OCI-LY1 (cell line): ENCODE measurements around the gene GRK4.

ENCODE experiments used
- H2AFZ ChIP-seq: fragments of 200-600 bp; sonication (generic), shearing (Covaris generic); 2 replicates; pipeline ENCODE4 v1.6.0; 2014; ENCODE audit warnings: antibody characterized with exemption, mild to moderate bottlenecking, low read length
- H3F3A ChIP-seq: fragments of 200-600 bp; sonication (generic), shearing (Covaris generic); 2 replicates; pipeline ENCODE4 v1.6.0; 2014; ENCODE audit warnings: mild to moderate bottlenecking, antibody characterized with exemption, low read length, moderate library complexity; ENCODE audit not compliant: insufficient read depth
- H3K27ac ChIP-seq: fragments of 200-600 bp; sonication (generic); 2 replicates; pipeline ENCODE4 v1.5.1; 2014; ENCODE audit warnings: low read length, mixed run types, mild to moderate bottlenecking, low read depth; ENCODE audit not compliant: poor library complexity, severe bottlenecking
- H3K27me3 ChIP-seq: fragments of 200-600 bp; sonication (generic); 2 replicates; pipeline ENCODE4 v1.6.0; 2014; ENCODE audit warnings: antibody characterized with exemption, mild to moderate bottlenecking, low read length, moderate library complexity; ENCODE audit not compliant: insufficient read depth
- H3K36me3 ChIP-seq: fragments of 200-600 bp; sonication (generic); 2 replicates; pipeline ENCODE4 v1.6.1; 2014; ENCODE audit warnings: mild to moderate bottlenecking, antibody characterized with exemption, low read length, moderate library complexity, mixed read lengths; ENCODE audit not compliant: insufficient read depth
- H3K4me1 ChIP-seq: fragments of 200-600 bp; sonication (generic); 2 replicates; pipeline ENCODE4 v1.5.1; 2014; ENCODE audit warnings: mild to moderate bottlenecking, low read length, moderate library complexity; ENCODE audit not compliant: insufficient read depth, severe bottlenecking
- H3K4me2 ChIP-seq: fragments of 200-600 bp; sonication (generic), shearing (Covaris generic); 2 replicates; pipeline ENCODE4 v1.6.1; 2014; ENCODE audit warnings: low read length
- H3K4me3 ChIP-seq: fragments of 200-600 bp; sonication (generic); 2 replicates; pipeline ENCODE4 v1.5.1; 2014; ENCODE audit warnings: low read length, low read depth, mild to moderate bottlenecking, mixed read lengths; ENCODE audit not compliant: poor library complexity, severe bottlenecking
- H3K79me2 ChIP-seq: fragments of 200-600 bp; shearing (Covaris generic); 2 replicates; pipeline ENCODE4 v1.6.1; 2016; ENCODE audit warnings: mixed run types, low read length, mixed read lengths; ENCODE audit not compliant: insufficient read depth
- H3K9ac ChIP-seq: fragments of 200-600 bp; sonication (generic), shearing (Covaris generic); 2 replicates; pipeline ENCODE4 v1.6.1; 2014; ENCODE audit warnings: mild to moderate bottlenecking, low read length, mixed read lengths
- H3K9me2 ChIP-seq: fragments of 200-600 bp; sonication (generic), shearing (Covaris generic); 2 replicates; pipeline ENCODE4 v1.6.1; 2014; ENCODE audit warnings: low read depth, mild to moderate bottlenecking, low read length, mixed read lengths
- H3K9me3 ChIP-seq: fragments of 200-600 bp; shearing (Covaris generic); 2 replicates; pipeline ENCODE4 v1.6.1; 2014; ENCODE audit warnings: low read length, mixed read lengths
- H4K20me1 ChIP-seq: fragments of 200-600 bp; sonication (generic), shearing (Covaris generic); 2 replicates; pipeline ENCODE4 v1.6.0; 2016; ENCODE audit warnings: mild to moderate bottlenecking, low read length; ENCODE audit not compliant: insufficient read depth
- EZH2 ChIP-seq: fragments of 200-600 bp; sonication (generic), shearing (Covaris generic); IDR thresholded peaks from 2 replicates; pipeline ENCODE4 v1.8.0; 2017; ENCODE audit warnings: borderline replicate concordance, mixed run types, mild to moderate bottlenecking, antibody characterized with exemption, low read length, moderate library complexity, mixed read lengths
- TF ChIP-seq, protein P1 (sequence below): fragments of 200-600 bp; sonication (generic), shearing (Covaris generic); IDR thresholded peaks from 2 replicates; pipeline ENCODE4 v1.5.1; 2017; ENCODE audit warnings: mild to moderate bottlenecking, antibody characterized with exemption, low read length, moderate library complexity, mixed read lengths

GRK4 gene

DNA sequence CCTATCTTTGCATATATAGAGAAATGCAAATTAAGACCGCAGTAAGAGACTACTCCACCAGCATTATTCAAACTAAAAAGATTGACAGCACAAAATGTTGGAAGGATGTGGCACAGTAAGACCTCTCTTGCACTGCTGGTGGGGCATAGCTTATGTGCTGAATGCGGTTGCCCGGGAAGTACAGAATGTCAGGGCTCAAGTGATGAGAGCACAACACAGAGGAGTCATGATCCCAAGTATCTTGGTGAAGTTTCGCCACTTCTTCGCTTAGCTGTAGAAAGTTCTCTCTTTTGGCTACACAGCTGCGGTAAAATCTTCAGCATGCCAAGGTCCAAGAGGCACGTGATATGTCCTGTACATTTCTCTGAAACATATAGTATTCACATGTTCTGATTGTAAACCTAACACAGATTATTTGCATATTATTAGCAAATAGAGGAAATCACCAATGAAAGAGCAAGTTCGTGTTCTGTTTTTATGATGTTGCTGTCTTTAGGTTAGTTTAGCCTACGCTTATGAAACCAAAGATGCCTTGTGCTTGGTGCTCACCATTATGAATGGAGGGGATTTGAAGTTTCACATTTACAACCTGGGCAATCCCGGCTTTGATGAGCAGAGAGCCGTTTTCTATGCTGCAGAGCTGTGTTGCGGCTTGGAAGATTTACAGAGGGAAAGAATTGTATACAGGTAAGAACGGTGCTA lies 55.9 kb downstream of the GRK4 start:
- Histone ChIP-seq H3K79me2 (no peaks in the 10 kb centered on the region), H4K20me1 (no peaks in the 10 kb centered on the region), H3K27me3 (no peaks in the 10 kb centered on the region), H3K9me3 (no peaks in the 10 kb centered on the region), H3K36me3 (no peaks in the 10 kb centered on the region), H3K4me3 (no peak overlapping the region), H3F3A (no peaks in the 10 kb centered on the region), H2AFZ (no peak overlapping the region), H3K9me2 (no peaks in the 10 kb centered on the region), H3K27ac (no peak overlapping the region), H3K4me1 (no peaks in the 10 kb centered on the region), H3K4me2 (no peak overlapping the region), H3K9ac (no peak overlapping the region)
- no peak for TF ChIP-seq EZH2
- TF ChIP-seq, protein P1, sequence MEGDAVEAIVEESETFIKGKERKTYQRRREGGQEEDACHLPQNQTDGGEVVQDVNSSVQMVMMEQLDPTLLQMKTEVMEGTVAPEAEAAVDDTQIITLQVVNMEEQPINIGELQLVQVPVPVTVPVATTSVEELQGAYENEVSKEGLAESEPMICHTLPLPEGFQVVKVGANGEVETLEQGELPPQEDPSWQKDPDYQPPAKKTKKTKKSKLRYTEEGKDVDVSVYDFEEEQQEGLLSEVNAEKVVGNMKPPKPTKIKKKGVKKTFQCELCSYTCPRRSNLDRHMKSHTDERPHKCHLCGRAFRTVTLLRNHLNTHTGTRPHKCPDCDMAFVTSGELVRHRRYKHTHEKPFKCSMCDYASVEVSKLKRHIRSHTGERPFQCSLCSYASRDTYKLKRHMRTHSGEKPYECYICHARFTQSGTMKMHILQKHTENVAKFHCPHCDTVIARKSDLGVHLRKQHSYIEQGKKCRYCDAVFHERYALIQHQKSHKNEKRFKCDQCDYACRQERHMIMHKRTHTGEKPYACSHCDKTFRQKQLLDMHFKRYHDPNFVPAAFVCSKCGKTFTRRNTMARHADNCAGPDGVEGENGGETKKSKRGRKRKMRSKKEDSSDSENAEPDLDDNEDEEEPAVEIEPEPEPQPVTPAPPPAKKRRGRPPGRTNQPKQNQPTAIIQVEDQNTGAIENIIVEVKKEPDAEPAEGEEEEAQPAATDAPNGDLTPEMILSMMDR: no peak

DNA sequence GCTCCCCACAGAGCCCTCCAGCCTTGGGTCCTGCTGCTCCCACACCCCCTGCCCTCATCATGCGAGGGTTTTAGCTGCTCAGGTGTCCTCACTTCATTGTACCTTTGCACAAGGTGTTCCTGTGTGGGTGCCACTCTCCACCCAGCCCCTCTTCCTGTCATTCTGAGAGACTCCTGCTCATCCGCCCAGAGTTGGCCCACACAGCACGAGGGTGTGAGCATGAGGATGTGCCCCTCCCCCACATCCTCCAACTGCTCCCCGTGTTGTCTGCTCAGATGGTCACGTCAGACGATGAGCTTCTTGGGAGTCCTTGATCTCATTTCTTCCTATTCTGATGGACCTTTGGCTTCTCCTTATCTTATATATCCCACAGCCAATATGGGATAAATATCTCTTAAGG lies 57.8 kb downstream of the GRK4 start:
- Histone ChIP-seq H3K9me2 (no peaks in the 10 kb centered on the region), H3K27ac (no peak overlapping the region), H2AFZ (no peak overlapping the region), H3F3A (no peaks in the 10 kb centered on the region), H3K4me2 (no peak overlapping the region), H3K9me3 (no peaks in the 10 kb centered on the region), H3K79me2 (no peaks in the 10 kb centered on the region), H3K4me1 (no peaks in the 10 kb centered on the region), H4K20me1 (no peaks in the 10 kb centered on the region), H3K36me3 (no peaks in the 10 kb centered on the region), H3K9ac (no peak overlapping the region), H3K4me3 (no peak overlapping the region), H3K27me3 (no peaks in the 10 kb centered on the region)
- TF ChIP-seq, protein P1: no peak
- no peak for TF ChIP-seq EZH2

DNA sequence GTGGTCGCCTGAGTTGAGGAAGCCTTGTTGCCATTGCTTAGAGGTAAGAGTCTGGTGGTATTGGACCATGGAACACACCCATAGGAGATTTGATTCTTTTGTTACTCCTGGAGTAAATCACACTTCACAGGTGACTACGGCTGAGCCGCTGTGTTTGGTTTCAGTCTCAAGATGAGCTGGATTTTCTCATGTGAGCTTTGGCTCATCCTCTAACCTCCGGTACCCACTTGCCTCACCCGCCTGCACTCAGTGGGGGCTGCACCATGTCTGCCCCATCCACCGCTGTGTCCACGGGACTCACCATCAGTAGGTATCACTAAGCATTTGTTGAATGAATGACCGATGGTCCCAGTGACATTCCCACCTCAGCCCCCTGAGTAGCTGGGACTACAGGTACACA lies 58.3 kb downstream of the GRK4 start:
- no peak overlapping the region for H3K9ac ChIP-seq
- H3K4me3 ChIP-seq: no peak overlapping the region
- H4K20me1 ChIP-seq: no peaks in the 10 kb centered on the region
- H3F3A ChIP-seq: no peaks in the 10 kb centered on the region
- no peaks in the 10 kb centered on the region for H3K9me2 ChIP-seq
- no peak overlapping the region for H3K4me2 ChIP-seq
- H3K27me3 ChIP-seq: no peaks in the 10 kb centered on the region
- H2AFZ ChIP-seq: no peak overlapping the region
- no peaks in the 10 kb centered on the region for H3K9me3 ChIP-seq
- no peaks in the 10 kb centered on the region for H3K4me1 ChIP-seq
- no peaks in the 10 kb centered on the region for H3K79me2 ChIP-seq
- no peaks in the 10 kb centered on the region for H3K36me3 ChIP-seq
- no peak for TF ChIP-seq EZH2
- TF ChIP-seq, protein P1: no peak
- no peak overlapping the region for H3K27ac ChIP-seq
